Thymus (tissue), 11 donors: ENCODE results near the gene IL1B. TPM values are rescaled to one million over a fixed set of nuclear protein-coding genes. Genes with fewer than 3 reads are reported as not detected.

Experiments used
- DNase-seq, 9 donors: peaks; one replicate each; pipeline ENCODE4 v3.0.0-alpha.2; 2013; ENCODE audit warnings: low spot score in 9 of 9, low read depth in 6 of 9, missing footprints in 1 of 9
- H3K27ac ChIP-seq, 2 donors: one replicate each; pipeline ENCODE4 v1.5.1; 2013; ENCODE audit warnings: control low read depth in 1 of 2, low read depth in 1 of 2, low read length in 1 of 2, mild to moderate bottlenecking in 1 of 2, moderate library complexity in 1 of 2
- H3K27me3 ChIP-seq, 2 donors: one replicate each; pipeline ENCODE4 v1.5.1; 2013; ENCODE audit warnings: low read length in 1 of 2; ENCODE audit not compliant: control insufficient read depth in 2 of 2, insufficient read depth in 1 of 2
- H3K36me3 ChIP-seq, 2 donors: one replicate each; pipeline ENCODE4 v1.5.1; 2013; ENCODE audit warnings: low read length in 1 of 2, mild to moderate bottlenecking in 1 of 2, moderate library complexity in 1 of 2; ENCODE audit not compliant: control insufficient read depth in 2 of 2, insufficient read depth in 2 of 2
- H3K4me1 ChIP-seq, 2 donors: one replicate each; pipeline ENCODE4 v1.5.1; 2013; ENCODE audit warnings: low read length in 2 of 2; ENCODE audit not compliant: control insufficient read depth in 2 of 2, insufficient read depth in 2 of 2
- H3K4me3 ChIP-seq, 2 donors: one replicate each; pipeline ENCODE4 v1.5.1; 2013; ENCODE audit warnings: low read length in 2 of 2, control low read depth in 1 of 2, mild to moderate bottlenecking in 1 of 2
- H3K9me3 ChIP-seq, 2 donors: one replicate each; pipeline ENCODE4 v1.5.1; 2013; ENCODE audit warnings: low read length in 1 of 2, mild to moderate bottlenecking in 1 of 2; ENCODE audit not compliant: control insufficient read depth in 2 of 2, insufficient read depth in 1 of 2
- WGBS: extraction: QIAGEN DNeasy Blood & Tissue Kit; methylation state at CpG from one replicate; pipeline ENCODE4 v1.1.7; 2013; 5-methylcytosine and 5-hydroxymethylcytosine counted together
- polyA plus RNA-seq: library from polyadenylated mRNA; stranded (reverse); fragments of 200-250 nt; gene quantifications from one replicate; pipeline ENCODE4 v1.2.3, GENCODE V29; 2013
- total RNA-seq: library from RNA; stranded (reverse); fragments of 120-200 nt; gene quantifications from one replicate; pipeline ENCODE4 v1.2.4, GENCODE V29; 2013
- donor health status: healthy.

Gene IL1B
- total and polyA plus RNA-seq, 2 donors = 3.4 to 13.8 TPM

- Histone ChIP-seq H3K4me1 (peaks cover 0 to 4% of the 10 kb centered on the region in 2 donors), H3K9me3 (no peaks in the 10 kb centered on the region), H3K27ac (no peak overlapping the region), H3K27me3 (no peaks in the 10 kb centered on the region), H3K4me3 (no peak overlapping the region), H3K36me3 (no peaks in the 10 kb centered on the region)
- no peak for DNase-seq
- over 99% methylated on average over 2 of the region's 2 CpGs for WGBS
Observed at GRCh38 chr2:112825706-112826105, 10.9 kb downstream of the IL1B start.

GRCh38 chr2:112824694-112825085, 11.9 kb downstream of the IL1B start:
- DNase-seq = no peak
- Histone ChIP-seq H3K4me3 (no peak overlapping the region), H3K27ac (no peak overlapping the region), H3K4me1 (peaks cover 0 to 4% of the 10 kb centered on the region in 2 donors), H3K36me3 (no peaks in the 10 kb centered on the region), H3K9me3 (no peaks in the 10 kb centered on the region), H3K27me3 (no peaks in the 10 kb centered on the region)

- no peaks in the 10 kb centered on the region for H3K27me3 ChIP-seq
- 25% methylated on average over 4 of the region's 4 CpGs for WGBS
- DNase-seq = peak in 1 of 9 donors; percentile 8
Observed at GRCh38 chr2:112821682-112822081, 14.9 kb downstream of the IL1B start.

GRCh38 chr2:112821142-112821541, 15.4 kb downstream of the IL1B start:
- no peaks in the 10 kb centered on the region for H3K27me3 ChIP-seq
- H3K4me1 ChIP-seq = peaks cover 2 to 4% of the 10 kb centered on the region in 2 donors
- H3K9me3 ChIP-seq = no peaks in the 10 kb centered on the region
- no peak overlapping the region for H3K4me3 ChIP-seq
- DNase-seq = no peak
- no peak overlapping the region for H3K27ac ChIP-seq
- no peaks in the 10 kb centered on the region for H3K36me3 ChIP-seq
- 86% methylated on average over 5 of the region's 5 CpGs for WGBS

More at GRCh38 chr2:112821682-112822081, 14.9 kb downstream of the IL1B start:
- Histone ChIP-seq H3K27ac (no peak overlapping the region), H3K9me3 (no peaks in the 10 kb centered on the region), H3K4me3 (no peak overlapping the region), H3K4me1 (peaks cover 2 to 4% of the 10 kb centered on the region in 2 donors), H3K36me3 (no peaks in the 10 kb centered on the region)

- Histone ChIP-seq H3K36me3 (no peaks in the 10 kb centered on the region), H3K4me1 (peaks cover 2 to 4% of the 10 kb centered on the region in 2 donors), H3K9me3 (no peaks in the 10 kb centered on the region), H3K27me3 (no peaks in the 10 kb centered on the region), H3K27ac (no peak overlapping the region), H3K4me3 (no peak overlapping the region)
- no peak for DNase-seq
Observed at GRCh38 chr2:112820343-112820742, 16.2 kb downstream of the IL1B start.

- H3K4me1 ChIP-seq = peaks cover 4 to 5% of the 10 kb centered on the region in 2 donors
- H3K9me3 ChIP-seq = no peaks in the 10 kb centered on the region
- H3K36me3 ChIP-seq = no peaks in the 10 kb centered on the region
- DNase-seq = no peak
- H3K27ac ChIP-seq = no peak overlapping the region
- no peak overlapping the region for H3K4me3 ChIP-seq
- 92% methylated on average over 7 of the region's 7 CpGs for WGBS
- H3K27me3 ChIP-seq = no peaks in the 10 kb centered on the region
Observed at GRCh38 chr2:112819081-112819480, 17.5 kb downstream of the IL1B start.

- H3K27ac ChIP-seq = no peak overlapping the region
- H3K27me3 ChIP-seq = no peaks in the 10 kb centered on the region
- no peaks in the 10 kb centered on the region for H3K36me3 ChIP-seq
- 98% methylated on average over 3 of the region's 3 CpGs for WGBS
- no peaks in the 10 kb centered on the region for H3K9me3 ChIP-seq
- no peak for DNase-seq
- H3K4me1 ChIP-seq = peaks cover 4 to 10% of the 10 kb centered on the region in 2 donors
- no peak overlapping the region for H3K4me3 ChIP-seq
Observed at GRCh38 chr2:112818094-112818902, 18.3 kb downstream of the IL1B start.

- Histone ChIP-seq H3K4me3 (no peak overlapping the region), H3K36me3 (no peaks in the 10 kb centered on the region), H3K4me1 (peaks cover 4 to 10% of the 10 kb centered on the region in 2 donors), H3K27me3 (no peaks in the 10 kb centered on the region), H3K9me3 (no peaks in the 10 kb centered on the region), H3K27ac (no peak overlapping the region)
- 84% methylated on average over 4 of the region's 4 CpGs for WGBS
- no peak for DNase-seq
Observed at GRCh38 chr2:112817082-112817689, 19.4 kb downstream of the IL1B start.

GRCh38 chr2:112814278-112814677, 22.3 kb downstream of the IL1B start:
- peaks cover 0 to 12% of the 10 kb centered on the region in 2 donors for H3K4me1 ChIP-seq
- no peaks in the 10 kb centered on the region for H3K9me3 ChIP-seq
- H3K36me3 ChIP-seq = no peaks in the 10 kb centered on the region
- no peaks in the 10 kb centered on the region for H3K27me3 ChIP-seq
- no peak overlapping the region for H3K4me3 ChIP-seq
- H3K27ac ChIP-seq = peak overlapping the region in 1 of 2 donors; percentile 41
- WGBS = 93% methylated on average over 2 of the region's 2 CpGs
- DNase-seq = peak in 1 of 9 donors; percentile 2
